ENCODE data around the gene PSMC1. TPM values are rescaled to one million over a fixed set of nuclear protein-coding genes. Genes with fewer than 3 reads are reported as not detected.

Gene PSMC1
- total RNA-seq, 8 experiments from 2014 or later, result 156 to 273 (median 207) TPM

DNA sequence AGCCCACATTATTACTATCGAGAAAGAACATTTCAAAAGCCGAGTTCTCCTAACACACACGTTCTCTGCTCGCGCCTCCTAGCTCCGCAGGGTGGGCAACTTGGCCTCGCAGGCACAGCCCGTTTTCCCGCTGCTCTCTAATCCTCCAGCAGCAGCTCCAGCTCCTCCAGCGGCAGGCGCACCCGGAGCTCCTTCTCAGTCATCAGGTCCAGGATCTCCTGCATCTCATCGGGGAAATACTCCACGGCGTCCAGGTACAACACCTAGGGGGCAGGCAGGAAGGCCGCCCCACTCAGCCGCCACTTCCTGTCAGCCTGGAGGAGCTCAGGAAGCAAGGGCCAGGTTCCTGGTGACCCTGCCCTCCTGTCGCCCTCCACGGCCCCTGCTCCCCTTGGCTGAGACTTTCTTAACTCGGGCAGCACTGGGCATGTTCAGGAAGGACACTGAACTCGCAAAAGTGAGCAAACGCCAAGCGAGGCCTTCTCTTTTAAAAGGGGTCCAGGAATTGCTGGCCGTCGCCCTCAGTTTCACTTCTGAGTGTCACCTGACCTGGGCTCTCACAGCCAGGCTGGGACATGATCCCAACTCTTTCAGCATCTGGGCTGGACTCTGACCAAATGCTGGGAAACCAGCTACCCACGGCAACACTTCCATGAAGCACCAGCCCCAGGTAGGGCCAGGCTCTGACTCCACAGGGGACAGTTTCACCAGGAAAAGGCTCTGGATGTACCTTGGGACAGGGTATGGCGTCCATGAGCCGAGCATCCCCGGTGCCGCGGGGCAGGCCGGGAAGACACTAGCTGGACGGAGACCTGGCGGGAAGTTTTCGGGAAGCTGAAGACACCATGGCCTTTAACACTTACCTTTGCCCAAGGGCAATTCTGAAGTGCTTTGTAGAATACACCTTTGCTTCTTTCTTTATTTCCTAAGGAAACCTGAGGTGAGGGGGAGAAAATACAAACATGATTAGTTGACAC is 22.1 kb downstream of the PSMC1 start:
- 57 to 100% (median 98%) methylated on average over 1 to 21 of the region's 35 CpGs; no CpG with 5 or more reads in 2 of the 10 experiments for WGBS, 10 experiments
- Histone ChIP-seq H3K4me3 (no peak overlapping the region), H3K4me1 (replicated peaks in 1 of 2) (no peaks in the 10 kb centered on the region), H3K27ac (no peak overlapping the region)
- ATAC-seq (replicated peaks in 6 of 8), result peak in 1 of 8 experiments; percentile 12
- in situ Hi-C loops (cut with MboI; ENCODE audit: low pct_unique_long_range_greater_than_20kb in 2 of 9, low sequenced_read_pairs in 9 of 9, unreplicated experiment in 9 of 9), result no loop called here

DNA sequence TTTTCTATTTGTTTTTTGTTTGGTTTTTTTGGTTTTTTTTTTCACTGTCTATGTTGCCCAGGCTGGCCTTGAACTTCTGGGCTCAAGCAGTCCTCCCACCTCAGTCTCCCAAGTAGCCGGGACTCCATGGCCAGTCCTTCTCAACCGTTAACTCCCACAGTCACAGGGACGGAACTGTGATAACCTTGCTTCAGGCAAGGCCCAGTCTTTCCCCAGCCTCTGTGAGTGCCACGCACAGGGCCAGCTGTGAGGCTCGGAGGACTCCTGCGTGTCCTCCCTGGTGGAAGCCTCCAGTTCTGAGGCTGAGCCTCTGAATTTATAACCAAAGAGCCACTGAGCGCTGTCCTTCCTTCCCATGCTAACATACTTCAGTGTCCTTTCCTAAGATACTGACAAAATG is 23.7 kb downstream of the PSMC1 start:
- no peak overlapping the region for H3K4me3 ChIP-seq
- 90 to 100% (median 97%) methylated on average over 1 to 6 of the region's 7 CpGs; no CpG with 5 or more reads in 3 of the 10 experiments for WGBS, 10 experiments
- H3K27ac ChIP-seq, result no peak overlapping the region
- ATAC-seq (replicated peaks in 6 of 8), result no peak
- no peaks in the 10 kb centered on the region for H3K4me1 ChIP-seq (replicated peaks in 1 of 2)
- in situ Hi-C loops (cut with MboI; ENCODE audit: low pct_unique_long_range_greater_than_20kb in 2 of 9, low sequenced_read_pairs in 9 of 9, unreplicated experiment in 9 of 9), result no loop called here

DNA sequence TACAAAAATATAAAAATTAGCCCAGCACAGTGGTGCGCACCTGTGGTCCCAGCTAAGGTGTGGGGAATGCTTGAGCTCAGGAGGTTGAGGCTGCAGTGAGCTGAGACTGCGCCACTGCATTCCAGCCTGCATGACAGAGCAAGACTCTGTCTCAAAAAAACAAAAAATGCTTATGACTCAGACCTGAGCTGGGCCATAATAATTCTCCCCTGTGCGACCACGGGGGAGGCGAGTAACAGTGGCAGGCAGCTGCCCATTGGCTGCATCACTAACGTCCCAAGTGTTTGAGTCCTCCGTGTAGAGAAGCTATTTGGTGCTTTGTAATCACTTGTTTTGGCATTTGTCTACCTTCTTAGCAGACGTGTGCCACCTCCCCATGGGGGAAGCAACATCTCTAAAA is 24.9 kb downstream of the PSMC1 start:
- H3K4me1 ChIP-seq (replicated peaks in 1 of 2), result no peaks in the 10 kb centered on the region
- H3K27ac ChIP-seq, result no peak overlapping the region
- no peak overlapping the region for H3K4me3 ChIP-seq
- in situ Hi-C loops (cut with MboI; ENCODE audit: low pct_unique_long_range_greater_than_20kb in 2 of 9, low sequenced_read_pairs in 9 of 9, unreplicated experiment in 9 of 9), result no loop called here
- WGBS, 10 experiments, result 14 to 100% (median 85%) methylated on average over 1 to 5 of the region's 8 CpGs; no CpG with 5 or more reads in 4 of the 10 experiments
- peak in 6 of 8 experiments; percentile 46 to 86 (median 64) for ATAC-seq (replicated peaks in 6 of 8)

DNA sequence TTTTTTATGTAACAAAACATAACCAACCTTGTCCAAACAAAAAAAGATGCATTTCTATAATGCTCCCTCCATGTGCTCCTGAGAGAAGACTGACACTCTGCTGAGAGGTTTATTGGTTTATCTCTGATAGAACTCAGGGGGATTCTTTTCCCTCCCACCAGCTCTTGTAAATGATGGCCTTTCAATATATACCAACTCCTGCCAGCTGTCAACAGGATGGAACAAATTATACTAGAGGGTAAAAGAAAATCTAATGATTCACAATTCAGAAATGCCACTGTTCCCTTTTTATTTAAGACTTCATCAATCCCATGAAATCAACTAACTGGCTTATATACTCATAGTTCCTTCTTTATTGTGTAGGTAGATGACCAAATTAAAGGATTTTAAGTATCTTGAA is 25.4 kb downstream of the PSMC1 start:
- no peak overlapping the region for H3K4me3 ChIP-seq
- in situ Hi-C loops (cut with MboI; ENCODE audit: low pct_unique_long_range_greater_than_20kb in 2 of 9, low sequenced_read_pairs in 9 of 9, unreplicated experiment in 9 of 9), result no loop called here
- H3K4me1 ChIP-seq (replicated peaks in 1 of 2), result no peaks in the 10 kb centered on the region
- ATAC-seq (replicated peaks in 6 of 8), result no peak
- no peak overlapping the region for H3K27ac ChIP-seq

DNA sequence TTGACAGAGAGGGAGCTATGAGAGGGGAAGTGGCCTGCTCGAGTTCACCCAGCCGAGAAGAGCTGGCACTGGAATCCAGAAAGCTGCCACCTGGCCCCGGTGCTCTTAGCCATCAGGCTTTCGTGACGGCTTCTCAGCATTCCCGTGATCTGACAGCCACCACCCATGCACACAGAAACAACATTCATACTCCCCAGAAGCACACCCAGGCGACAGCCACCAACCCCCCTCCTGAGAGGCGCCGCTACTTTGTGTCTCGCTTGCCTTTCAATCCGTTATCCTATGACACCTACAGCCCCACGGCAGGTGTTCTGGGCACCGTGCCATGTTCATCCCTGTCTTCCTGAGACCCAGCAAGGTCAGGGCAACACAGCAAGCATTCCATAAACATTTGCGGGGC is 31.4 kb downstream of the PSMC1 start:
- 75 to 100% (median 82%) methylated on average over 1 to 10 of the region's 14 CpGs; no CpG with 5 or more reads in 4 of the 10 experiments for WGBS, 10 experiments
- Histone ChIP-seq H3K4me1 (replicated peaks in 1 of 2) (peaks cover 0 to 2% of the 10 kb centered on the region in 2 donors), H3K4me3 (no peak overlapping the region), H3K27ac (no peak overlapping the region)
- in situ Hi-C loops (cut with MboI; ENCODE audit: low pct_unique_long_range_greater_than_20kb in 2 of 9, low sequenced_read_pairs in 9 of 9, unreplicated experiment in 9 of 9), result no loop called here
- peak in 1 of 8 experiments; percentile 70 for ATAC-seq (replicated peaks in 6 of 8)

DNA sequence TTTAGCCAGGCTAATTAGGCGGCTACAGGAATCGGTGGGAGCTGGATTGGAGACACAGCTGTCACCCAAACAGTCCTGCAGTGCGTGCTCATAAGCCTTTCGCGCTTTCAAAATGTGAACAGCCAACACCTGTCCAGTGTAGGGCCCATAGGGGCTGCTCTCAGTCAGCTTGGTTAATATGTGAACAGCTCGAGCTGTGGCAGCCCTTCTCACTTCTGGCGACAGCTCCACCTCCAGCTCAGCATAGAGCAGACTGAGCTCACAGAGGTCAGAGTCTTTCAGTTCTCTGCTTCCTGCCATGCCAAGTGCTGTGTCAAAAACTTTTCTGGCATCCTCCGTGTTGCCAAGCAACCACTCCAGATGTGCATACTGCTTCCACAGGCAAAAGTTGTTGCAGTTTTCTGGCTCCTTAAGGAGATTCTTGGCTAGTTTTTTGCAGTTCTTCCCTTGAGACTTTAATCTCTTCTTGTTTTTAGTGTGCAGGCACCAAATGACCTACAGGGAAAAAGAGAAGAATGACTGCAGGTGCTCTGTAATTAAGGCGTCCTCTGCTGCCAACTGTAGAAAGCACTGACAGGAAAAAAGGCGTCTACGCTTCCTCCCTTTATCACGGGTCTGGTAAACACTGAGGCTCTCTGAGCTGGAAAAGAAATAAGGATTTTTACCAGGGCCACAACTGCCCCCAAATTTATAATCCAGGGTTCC is 32.5 kb downstream of the PSMC1 start:
- H3K27ac ChIP-seq, result no peak overlapping the region
- ATAC-seq (replicated peaks in 6 of 8), result peak in 2 of 8 experiments; percentile 41 to 62
- in situ Hi-C loops (cut with MboI; ENCODE audit: low pct_unique_long_range_greater_than_20kb in 2 of 9, low sequenced_read_pairs in 9 of 9, unreplicated experiment in 9 of 9), result no loop called here
- H3K4me3 ChIP-seq, result no peak overlapping the region
- 29 to 96% (median 70%) methylated on average over 2 to 9 of the region's 12 CpGs; no CpG with 5 or more reads in 2 of the 10 experiments for WGBS, 10 experiments
- peaks cover 0 to 2% of the 10 kb centered on the region in 2 donors for H3K4me1 ChIP-seq (replicated peaks in 1 of 2)

DNA sequence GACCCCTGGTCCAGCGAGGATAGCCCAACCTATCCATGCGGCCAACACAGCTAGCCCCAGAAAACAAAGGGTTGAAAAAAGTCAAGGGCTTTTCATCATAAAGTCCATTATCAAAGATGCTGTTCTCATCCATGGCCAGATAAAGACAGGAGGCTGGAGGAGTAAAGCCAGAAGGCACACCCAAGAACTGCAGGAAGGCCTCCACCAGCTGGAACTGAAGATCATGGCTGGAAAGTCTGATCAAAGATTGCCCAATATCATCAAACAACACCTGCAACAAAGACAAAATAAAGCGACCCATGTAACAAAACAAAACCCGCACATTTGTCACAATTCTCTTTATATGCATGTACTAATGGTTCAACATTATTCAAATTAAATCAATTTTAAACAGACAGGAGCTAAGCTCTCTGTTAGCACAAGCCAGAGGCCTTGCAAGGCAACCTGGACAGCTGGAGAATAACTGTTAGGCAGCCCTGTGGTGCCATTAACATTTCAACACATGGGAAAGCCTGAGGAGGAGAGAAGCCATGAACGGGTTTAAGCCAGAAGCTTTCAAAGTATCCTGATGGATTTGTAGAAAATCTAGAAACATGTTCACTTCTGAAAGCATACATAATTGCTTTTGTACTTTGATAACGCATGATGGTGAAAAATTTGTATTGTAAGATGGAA is 34.1 kb downstream of the PSMC1 start:
- Histone ChIP-seq H3K4me3 (no peak overlapping the region), H3K4me1 (replicated peaks in 1 of 2) (peaks cover 0 to 2% of the 10 kb centered on the region in 2 donors), H3K27ac (no peak overlapping the region)
- in situ Hi-C loops (cut with MboI; ENCODE audit: low pct_unique_long_range_greater_than_20kb in 2 of 9, low sequenced_read_pairs in 9 of 9, unreplicated experiment in 9 of 9), result no loop called here
- ATAC-seq (replicated peaks in 6 of 8), result peak in 2 of 8 experiments; percentile 22 to 38
- 38 to 100% (median 85%) methylated on average over 1 to 6 of the region's 6 CpGs for WGBS, 10 experiments

DNA sequence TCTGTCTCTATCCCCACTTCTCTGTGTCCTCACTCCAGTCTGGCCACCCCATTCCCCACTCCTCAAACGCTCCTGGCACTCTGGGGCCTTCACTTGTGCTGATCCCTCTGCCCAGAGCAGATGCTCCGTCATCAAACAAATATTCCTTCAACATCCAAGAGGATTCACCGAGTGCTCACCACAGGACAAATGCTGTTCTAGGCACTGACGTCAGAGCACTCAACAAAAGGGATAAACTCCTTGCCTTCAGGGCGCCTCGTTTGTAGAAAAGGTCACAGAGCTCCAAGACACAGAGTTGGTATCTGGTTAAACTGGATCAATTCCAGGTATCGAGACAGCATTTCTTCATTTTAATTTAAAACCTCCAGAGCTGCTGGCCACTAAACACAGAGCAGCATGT is 35.3 kb downstream of the PSMC1 start:
- peaks cover 0 to 2% of the 10 kb centered on the region in 2 donors for H3K4me1 ChIP-seq (replicated peaks in 1 of 2)
- H3K4me3 ChIP-seq, result no peak overlapping the region
- 63 to 100% (median 82%) methylated on average over 1 to 6 of the region's 7 CpGs; no CpG with 5 or more reads in 2 of the 10 experiments for WGBS, 10 experiments
- ATAC-seq (replicated peaks in 6 of 8), result no peak
- no peak overlapping the region for H3K27ac ChIP-seq
- in situ Hi-C loops (cut with MboI; ENCODE audit: low pct_unique_long_range_greater_than_20kb in 2 of 9, low sequenced_read_pairs in 9 of 9, unreplicated experiment in 9 of 9), result no loop called here

DNA sequence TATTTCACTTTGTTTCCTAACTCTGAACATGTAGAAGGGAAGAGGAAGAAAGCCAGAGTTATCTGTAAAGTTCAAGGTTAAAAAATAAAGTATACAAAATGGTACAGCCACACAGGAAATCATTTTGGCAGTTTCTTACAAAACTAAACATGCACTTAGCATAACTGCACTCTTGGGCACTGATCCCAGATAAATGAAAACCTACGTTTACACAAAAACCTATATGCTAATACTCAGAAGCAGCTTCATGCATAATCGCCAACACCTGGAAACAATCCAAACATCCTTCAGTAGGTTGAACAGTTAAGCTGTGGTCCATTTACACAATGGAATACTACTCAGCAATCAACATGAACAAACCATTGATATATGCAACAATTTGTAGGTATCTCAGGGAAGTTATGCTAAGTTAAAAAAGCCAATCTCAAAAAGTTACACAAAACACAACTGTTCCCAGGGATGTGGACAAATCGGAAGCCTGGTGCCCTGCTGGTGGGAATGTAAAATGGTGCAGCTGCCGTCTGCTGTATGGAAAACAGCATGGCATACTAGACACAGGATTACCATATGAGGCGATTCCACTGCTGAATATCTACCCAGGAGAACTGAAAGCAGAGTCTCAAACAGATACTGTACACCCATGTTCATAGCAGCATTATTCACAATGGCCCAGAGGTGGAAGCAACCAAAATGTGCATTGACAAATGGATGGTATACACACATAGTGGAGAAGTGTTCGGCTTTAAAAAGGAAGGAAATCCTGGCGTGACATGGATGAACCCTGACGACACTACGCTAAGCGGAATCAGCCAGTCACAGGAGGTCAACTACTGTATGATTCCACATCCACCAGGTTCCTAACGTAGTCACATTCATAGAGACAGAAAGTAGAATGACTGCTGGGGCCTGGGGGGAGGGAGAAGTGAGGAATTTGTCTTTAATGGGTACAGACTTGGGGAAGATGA is 37.7 kb downstream of the PSMC1 start:
- ATAC-seq (replicated peaks in 6 of 8), result peak in 1 of 8 experiments; percentile 18
- Histone ChIP-seq H3K27ac (no peak overlapping the region), H3K4me1 (replicated peaks in 1 of 2) (no peaks in the 10 kb centered on the region), H3K4me3 (no peak overlapping the region)
- in situ Hi-C loops (cut with MboI; ENCODE audit: low pct_unique_long_range_greater_than_20kb in 2 of 9, low sequenced_read_pairs in 9 of 9, unreplicated experiment in 9 of 9), result no loop called here
- WGBS, 10 experiments, result 59 to 100% (median 87%) methylated on average over 2 to 9 of the region's 11 CpGs

DNA sequence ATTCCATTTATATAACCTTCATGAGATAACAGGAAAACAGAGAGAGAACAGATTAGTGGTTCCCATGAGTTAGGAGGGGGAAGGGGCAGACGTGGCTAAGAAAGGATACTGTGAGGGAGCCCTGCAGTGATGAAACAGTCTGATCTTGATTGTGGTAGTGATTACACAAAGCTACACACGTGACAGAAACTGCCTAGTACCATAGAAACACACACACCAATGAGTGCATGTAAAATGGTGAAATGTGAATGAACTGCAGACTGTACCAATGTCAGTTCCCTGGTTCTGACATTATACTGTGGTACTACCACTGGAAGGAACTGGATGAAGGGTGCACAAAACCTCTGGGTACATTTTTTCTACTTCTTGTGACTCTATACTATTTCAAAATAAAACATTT is 38.5 kb downstream of the PSMC1 start:
- Histone ChIP-seq H3K27ac (no peak overlapping the region), H3K4me3 (no peak overlapping the region), H3K4me1 (replicated peaks in 1 of 2) (no peaks in the 10 kb centered on the region)
- in situ Hi-C loops (cut with MboI; ENCODE audit: low pct_unique_long_range_greater_than_20kb in 2 of 9, low sequenced_read_pairs in 9 of 9, unreplicated experiment in 9 of 9), result no loop called here
- WGBS, 10 experiments, result 50 to 100% (median 74%) methylated on average over 1 to 2 of the region's 2 CpGs; no CpG with 5 or more reads in 5 of the 10 experiments
- peak in 1 of 8 experiments; percentile 42 for ATAC-seq (replicated peaks in 6 of 8)

DNA sequence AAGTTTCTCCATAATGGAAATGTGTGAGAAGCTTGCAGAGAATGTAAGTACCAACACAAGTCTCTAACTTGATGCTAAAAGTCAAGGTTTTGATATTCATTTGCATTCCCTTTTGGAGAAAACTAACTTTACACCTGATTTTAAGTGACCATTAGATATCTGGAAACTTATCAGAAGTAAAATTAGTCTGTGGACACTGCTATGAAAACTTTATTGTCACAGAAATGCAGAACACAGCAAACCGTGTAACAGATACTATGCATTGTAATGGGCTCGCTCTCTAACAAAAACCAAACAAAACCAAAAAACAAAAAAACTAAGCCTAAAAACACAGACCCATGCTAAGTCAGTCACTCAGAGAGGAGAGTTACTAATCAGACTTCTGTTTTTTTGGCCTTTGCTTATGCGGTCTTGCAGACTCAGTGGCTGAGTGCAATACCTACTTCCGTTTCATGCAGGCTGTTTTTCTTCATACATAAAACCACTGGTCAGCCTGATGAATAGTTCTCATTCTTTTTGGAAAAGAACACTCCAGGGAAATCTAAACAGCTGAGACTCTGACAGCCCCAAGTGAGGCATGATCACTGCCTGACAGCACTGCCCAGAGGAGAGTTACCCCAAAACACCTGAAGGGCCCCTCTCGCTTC is 39.6 kb downstream of the PSMC1 start:
- in situ Hi-C loops (cut with MboI; ENCODE audit: low pct_unique_long_range_greater_than_20kb in 2 of 9, low sequenced_read_pairs in 9 of 9, unreplicated experiment in 9 of 9), result no loop called here
- no peak overlapping the region for H3K27ac ChIP-seq
- 75 to 94% (median 87%) methylated on average over 1 to 5 of the region's 5 CpGs; no CpG with 5 or more reads in 1 of the 10 experiments for WGBS, 10 experiments
- no peaks in the 10 kb centered on the region for H3K4me1 ChIP-seq (replicated peaks in 1 of 2)
- no peak for ATAC-seq (replicated peaks in 6 of 8)
- no peak overlapping the region for H3K4me3 ChIP-seq

Data from motor neuron (in vitro differentiated cells).